Neutrophil (primary cell): ENCODE data around the gene SLC6A1.

ENCODE experiments used
- H3K27ac ChIP-seq: fragments of 200-600 bp; sonication (generic); 2 replicates; pipeline ENCODE4 v1.5.1; 2016; ENCODE audit warnings: mild to moderate bottlenecking, moderate library complexity
- H3K27me3 ChIP-seq: fragments of 200-600 bp; sonication (generic); 2 replicates; pipeline ENCODE4 v1.6.0; 2016; ENCODE audit warnings: mild to moderate bottlenecking
- H3K36me3 ChIP-seq: fragments of 200-600 bp; sonication (generic); 2 replicates; pipeline ENCODE4 v1.5.1; 2017
- H3K4me1 ChIP-seq, 2 experiments: fragments of 200-600 bp in 1 of 2; sonication (generic) in 1 of 2; 1 replicate in 1 of 2; 2 replicates in 1 of 2; pipeline versions ENCODE4 v1.5.1 to v1.6.1; 2013 to 2016; ENCODE audit warnings: low read depth in 1 of 2, low read length in 1 of 2, mild to moderate bottlenecking in 1 of 2, moderate library complexity in 1 of 2; ENCODE audit not compliant: control insufficient read depth in 1 of 2, insufficient read depth in 1 of 2
- H3K4me3 ChIP-seq, 2 experiments: fragments of 200-600 bp in 1 of 2; sonication (generic) in 1 of 2; 1 replicate in 1 of 2; 2 replicates in 1 of 2; pipeline ENCODE4 v1.5.1; 2013 to 2016; ENCODE audit warnings: low read depth in 1 of 2, low read length in 1 of 2, mild to moderate bottlenecking in 1 of 2, moderate library complexity in 1 of 2
- H3K9me3 ChIP-seq: fragments of 200-600 bp; sonication (generic); 2 replicates; pipeline ENCODE4 v1.5.1; 2016
- CTCF ChIP-seq: fragments of 200-600 bp; sonication (generic); IDR thresholded peaks from 2 replicates; pipeline ENCODE4 v1.5.1; 2016; ENCODE audit warnings: antibody characterized with exemption

SLC6A1 gene

DNA sequence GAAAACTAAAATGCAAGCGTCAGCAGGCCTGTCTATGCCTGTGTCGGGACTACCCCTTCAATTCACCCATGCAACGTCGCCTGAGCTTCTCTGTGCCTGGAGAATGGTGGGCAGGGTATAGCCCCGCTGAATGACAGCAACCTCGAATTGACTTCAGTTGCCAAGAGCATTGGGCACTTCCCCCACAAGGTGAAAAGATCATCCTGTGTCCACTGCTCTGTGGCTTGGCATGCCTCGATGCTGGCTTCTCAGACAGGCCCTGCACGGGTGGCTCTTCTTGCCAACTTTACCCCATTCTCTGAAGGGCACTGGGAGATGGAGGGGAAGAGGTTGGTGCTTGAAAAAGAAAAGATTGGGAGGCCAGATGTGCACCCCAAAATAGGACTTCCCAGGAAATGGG is 3.3 kb downstream of the SLC6A1 start:
- no peaks in the 10 kb centered on the region for H3K36me3 ChIP-seq
- H3K4me1 ChIP-seq, result no peaks in the 10 kb centered on the region
- no peak overlapping the region for H3K4me3 ChIP-seq
- no peak for TF ChIP-seq CTCF
- no peak overlapping the region for H3K27ac ChIP-seq
- H3K9me3 ChIP-seq, result no peaks in the 10 kb centered on the region
- peaks cover 99% of the 10 kb centered on the region for H3K27me3 ChIP-seq

DNA sequence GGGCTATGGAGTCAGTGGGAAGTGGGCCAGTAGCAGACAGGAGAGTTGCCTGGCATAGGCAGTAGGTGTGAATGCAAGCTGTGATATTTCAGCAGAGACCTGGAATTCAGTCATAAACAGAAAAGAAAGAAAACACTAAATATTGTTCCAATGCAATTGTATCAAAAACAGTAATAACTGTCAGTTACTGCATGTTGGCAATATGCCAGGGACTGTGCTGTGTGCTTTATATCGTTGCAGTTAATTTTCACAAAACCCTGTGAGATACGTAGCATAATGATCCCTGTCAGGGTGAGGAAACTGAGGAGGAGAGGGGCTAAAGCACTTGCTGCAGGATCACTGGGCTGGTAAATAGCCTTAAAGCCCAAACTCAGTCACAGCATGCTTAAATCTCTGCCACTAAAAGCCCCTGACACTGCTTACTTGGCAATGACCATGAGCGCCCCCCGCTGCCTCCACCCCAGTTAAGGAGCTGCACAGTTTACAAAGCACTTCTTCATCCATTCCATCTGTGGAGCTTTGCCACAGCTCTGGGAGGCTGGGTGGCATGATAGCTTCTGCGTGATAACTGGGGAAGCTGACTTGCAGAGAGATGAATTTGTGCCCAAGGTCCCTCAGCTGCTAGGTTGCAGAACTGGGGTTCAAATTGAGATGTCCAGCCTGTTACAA is 3.9 kb downstream of the SLC6A1 start:
- no peaks in the 10 kb centered on the region for H3K9me3 ChIP-seq
- H3K4me3 ChIP-seq, result no peak overlapping the region
- no peaks in the 10 kb centered on the region for H3K4me1 ChIP-seq
- H3K27me3 ChIP-seq, result peaks cover 99% of the 10 kb centered on the region
- no peak for TF ChIP-seq CTCF
- H3K36me3 ChIP-seq, result no peaks in the 10 kb centered on the region
- H3K27ac ChIP-seq, result no peak overlapping the region

DNA sequence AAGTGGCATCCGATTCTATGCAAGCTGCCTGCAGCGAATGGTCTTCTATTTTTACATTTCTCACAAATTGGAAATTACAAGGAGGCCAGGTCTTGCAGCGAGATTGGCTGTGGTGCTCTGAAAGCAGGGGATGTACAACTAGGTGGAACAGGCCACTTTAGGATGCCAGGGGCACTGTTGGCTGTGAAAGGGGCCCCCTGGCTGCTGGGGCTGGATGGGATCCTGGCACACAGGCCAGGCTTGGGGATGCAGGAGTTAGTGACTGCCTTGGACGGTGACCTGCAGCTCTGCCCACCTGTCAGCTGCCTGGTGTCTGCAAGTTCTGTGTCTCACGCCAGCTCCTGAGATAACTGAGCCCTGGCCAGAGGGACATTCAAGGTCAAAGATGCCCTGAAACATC is 4.6 kb downstream of the SLC6A1 start:
- no peak overlapping the region for H3K4me3 ChIP-seq
- no peaks in the 10 kb centered on the region for H3K36me3 ChIP-seq
- H3K9me3 ChIP-seq, result no peaks in the 10 kb centered on the region
- no peak for TF ChIP-seq CTCF
- H3K27me3 ChIP-seq, result peaks cover 99% of the 10 kb centered on the region
- no peak overlapping the region for H3K27ac ChIP-seq
- no peaks in the 10 kb centered on the region for H3K4me1 ChIP-seq

DNA sequence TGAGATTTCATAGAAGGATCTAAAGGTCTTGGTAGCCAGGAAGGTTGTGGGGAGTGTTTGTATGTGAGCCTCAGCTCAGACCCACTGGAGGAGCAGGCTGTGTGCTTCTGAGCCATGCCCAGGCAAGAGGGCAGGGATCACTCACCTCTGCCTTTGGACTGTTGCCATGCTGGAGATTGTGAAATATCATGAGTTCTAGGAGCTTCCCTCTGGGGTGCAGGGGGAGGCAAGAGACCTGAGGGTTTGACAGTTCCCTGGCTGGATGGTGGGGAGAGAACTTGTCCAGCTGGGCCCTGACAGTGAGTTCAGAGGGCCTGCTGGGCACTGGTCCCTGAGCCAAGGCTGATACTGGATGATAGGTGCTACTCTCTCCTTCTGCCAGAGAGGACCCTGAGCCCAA is 6.0 kb downstream of the SLC6A1 start:
- TF ChIP-seq CTCF, result no peak

GRCh38 chr3:10999221-11000107 is 6.9 kb downstream of the SLC6A1 start:
- Histone ChIP-seq H3K27me3 (peaks cover 95% of the 10 kb centered on the region), H3K27ac (no peak overlapping the region), H3K36me3 (no peaks in the 10 kb centered on the region), H3K4me3 (no peak overlapping the region), H3K4me1 (no peaks in the 10 kb centered on the region), H3K9me3 (no peaks in the 10 kb centered on the region)
- no peak for TF ChIP-seq CTCF

More for the DNA sequence above, 6.0 kb downstream of the SLC6A1 start:
- Histone ChIP-seq H3K27me3 (peaks cover 99% of the 10 kb centered on the region), H3K36me3 (no peaks in the 10 kb centered on the region), H3K9me3 (no peaks in the 10 kb centered on the region), H3K4me1 (no peaks in the 10 kb centered on the region), H3K27ac (no peak overlapping the region), H3K4me3 (no peak overlapping the region)
